HepG2 (cell line): Measurements from ENCODE around the gene CCDC30. TPM values are rescaled to one million over a fixed set of nuclear protein-coding genes. Genes with fewer than 3 reads are reported as not detected.

Experiments
- ARID4A ChIP-seq: sonication (generic); formaldehyde crosslinking; IDR thresholded peaks from 2 replicates; pipeline ENCODE4 v1.5.0; 2020; ENCODE audit warnings: mild to moderate bottlenecking, missing genetic modification reagents, borderline replicate concordance
- ASH2L ChIP-seq: fragments of 300-600, 200-600 bp; sonication (generic); IDR thresholded peaks from 2 replicates; pipeline ENCODE4 v1.7.0; 2017; ENCODE audit warnings: low read depth, mild to moderate bottlenecking, moderate library complexity, mixed read lengths, low read length; ENCODE audit not compliant: insufficient read length
- ATF1 ChIP-seq: IDR thresholded peaks from 2 replicates; pipeline ENCODE4 v1.6.1; 2016; ENCODE audit warnings: mild to moderate bottlenecking, control low read depth
- CEBPB ChIP-seq: IDR thresholded peaks from 2 replicates; pipeline ENCODE4 v1.6.1; 2011; ENCODE audit warnings: low read depth, low read length, improper control_type of control experiment, borderline replicate concordance
- CSRNP2 ChIP-seq: sonication (generic); formaldehyde crosslinking; conservative IDR thresholded peaks from 2 replicates; pipeline ENCODE4 v1.8.0; 2022; ENCODE audit warnings: low read depth, missing genetic modification reagents
- GFI1 ChIP-seq: sonication (generic); formaldehyde crosslinking; IDR thresholded peaks from 2 replicates; pipeline ENCODE4 v1.5.0; 2020; ENCODE audit warnings: missing genetic modification reagents, mild to moderate bottlenecking, borderline replicate concordance
- JUNB ChIP-seq: sonication (generic); formaldehyde crosslinking; IDR thresholded peaks from 2 replicates; pipeline ENCODE4 v1.8.0; 2022; ENCODE audit warnings: missing genetic modification reagents, mild to moderate bottlenecking, borderline replicate concordance
- MIXL1 ChIP-seq: IDR thresholded peaks from 2 replicates; pipeline ENCODE4 v1.6.1; 2016
- PAWR ChIP-seq: sonication (generic); formaldehyde crosslinking; IDR thresholded peaks from 2 replicates; pipeline ENCODE4 v1.4.0; 2020; ENCODE audit warnings: missing genetic modification reagents, mild to moderate bottlenecking, borderline replicate concordance
- RFXAP ChIP-seq: sonication (generic); formaldehyde crosslinking; IDR thresholded peaks from 2 replicates; pipeline ENCODE4 v1.4.0; 2020; ENCODE audit warnings: missing genetic modification reagents, borderline replicate concordance
- SMAD3 ChIP-seq: sonication (generic); formaldehyde crosslinking; IDR thresholded peaks from 2 replicates; pipeline ENCODE4 v1.4.0; 2020; ENCODE audit warnings: missing genetic modification reagents
- SOX13 ChIP-seq, 3 experiments: fragments of 450-650 bp in 1 of 3; sonication (generic) in 1 of 3; formaldehyde crosslinking in 1 of 3; IDR thresholded peaks in 2 of 3; conservative IDR thresholded peaks in 1 of 3; 2 replicates each; pipeline versions ENCODE4 v1.5.0 to v1.6.1; 2016 to 2020; ENCODE audit warnings: antibody characterized with exemption in 1 of 3, mild to moderate bottlenecking in 1 of 3, missing compliant biosample characterization in 1 of 3, missing genetic modification reagents in 1 of 3, moderate library complexity in 1 of 3
- SP2 ChIP-seq: sonication (generic); formaldehyde crosslinking; IDR thresholded peaks from 2 replicates; pipeline ENCODE4 v1.5.1; 2020; ENCODE audit warnings: mild to moderate bottlenecking, missing genetic modification reagents
- TBX3 ChIP-seq: fragments of 450-650 bp; IDR thresholded peaks from 2 replicates; pipeline ENCODE4 v1.6.1; 2017; ENCODE audit warnings: antibody characterized with exemption, mild to moderate bottlenecking, inconsistent platforms, borderline replicate concordance
- ZNF12 ChIP-seq: sonication (generic); formaldehyde crosslinking; IDR thresholded peaks from 2 replicates; pipeline ENCODE4 v1.5.0; 2020; ENCODE audit warnings: missing genetic modification reagents
- ZNF574 ChIP-seq: sonication (generic); formaldehyde crosslinking; IDR thresholded peaks from 2 replicates; pipeline ENCODE4 v1.4.0; 2020; ENCODE audit warnings: missing genetic modification reagents
- ZNF704 ChIP-seq: sonication (generic); formaldehyde crosslinking; IDR thresholded peaks from 2 replicates; pipeline ENCODE4 v1.8.1; 2023; ENCODE audit warnings: mild to moderate bottlenecking, inconsistent platforms, moderate library complexity, missing genetic modification reagents, borderline replicate concordance
- polyA plus RNA-seq, 8 experiments: library from polyadenylated mRNA; depleted of rRNA in 3 of 8; stranded (reverse) in 7 of 8; unstranded in 1 of 8; fragments of >200 nt; fragmentation: Illumina TruSeq in 4 of 8; extraction: Trizol in 4 of 8; gene quantifications; 2 replicates each; pipeline versions ENCODE4 v1.2.1 to v1.2.3, GENCODE V29; 2011 to 2016; ENCODE audit warnings: low read depth in 4 of 8, missing spikeins in 1 of 8, mixed read lengths in 1 of 8; ENCODE audit not compliant: insufficient read depth in 1 of 8
- total RNA-seq, 5 experiments: library from RNA; depleted of rRNA; stranded (reverse); fragments of >200 nt; fragmentation: Illumina TruSeq; extraction: Trizol; gene quantifications; 2 replicates each; pipeline ENCODE4 v1.2.3, GENCODE V29; 2016; ENCODE audit warnings: low read depth in 1 of 5

Gene CCDC30
- total and polyA plus RNA-seq, 2 of the 13 experiments (the other 11 are each of a cell fraction or from before 2014, with no cell fraction given): 0.25 to 0.77 TPM

GRCh38 chr1:42657981-42658876 lies 195.1 kb downstream of the CCDC30 start, which contains the start of gene PPIH (continued):
- TF ChIP-seq ZNF574 (peak; percentile 97), MIXL1 (CRISPR knock-in tag) (0 out of 2 replicates have a peak, but pooled peaks have one; percentile 60), ASH2L (peak; percentile 92), JUNB (CRISPR knock-in tag) (no peak), ZNF704 (no peak; the same call in 1 of the 2 replicates), ZNF12 (no peak; the same call in 1 of the 2 replicates), CEBPB (no peak), SP2 (CRISPR knock-in tag) (peak; percentile 78), RFXAP (no peak), PAWR (no peak), TBX3 (peak; percentile 38; the same call in 1 of the 2 replicates), ARID4A (CRISPR knock-in tag) (peak; percentile 99), CSRNP2 (no peak), SOX13 (IDR thresholded peaks at IDR 0.05) (no peak; the same call in 1 of the 2 replicates), SOX13 (CRISPR knock-in tag; conservative IDR thresholded peaks at IDR 0.05 in 1 of 2, IDR thresholded peaks at IDR 0.05 in 1 of 2) (no peak), SMAD3 (peak; percentile 52; the same call in 1 of the 2 replicates), ATF1 (CRISPR knock-in tag) (peak; percentile 52; the same call in 1 of the 2 replicates), GFI1 (CRISPR knock-in tag) (peak; percentile 67; the same call in 1 of the 2 replicates)
